NCI-H2196 (cell line): ENCODE results near the gene LIMCH1.
"Not testable (repeated sequence)": the region's sequence is repeated elsewhere in the genome, so short reads cannot be mapped to it uniquely, and the experiment has no call there.

Experiments
- DNase-seq: peaks from one replicate; lab custom pipeline; 2025; ENCODE audit not compliant: unreplicated experiment; lab: John Stamatoyannopoulos, UW

Gene LIMCH1

GRCh38 chr4:41538017-41538733 is at the start of gene LIMCH1:
LIMCH1 (plus strand) TSS chr4:41538157; CDS start chr4:41605996, 67,839 bp downstream.
- DNase-seq: no peak

- DNase-seq: not testable (repeated sequence)
Observed at GRCh38 chr4:41491081-41491576, 46.8 kb upstream of the LIMCH1 start.

DNA sequence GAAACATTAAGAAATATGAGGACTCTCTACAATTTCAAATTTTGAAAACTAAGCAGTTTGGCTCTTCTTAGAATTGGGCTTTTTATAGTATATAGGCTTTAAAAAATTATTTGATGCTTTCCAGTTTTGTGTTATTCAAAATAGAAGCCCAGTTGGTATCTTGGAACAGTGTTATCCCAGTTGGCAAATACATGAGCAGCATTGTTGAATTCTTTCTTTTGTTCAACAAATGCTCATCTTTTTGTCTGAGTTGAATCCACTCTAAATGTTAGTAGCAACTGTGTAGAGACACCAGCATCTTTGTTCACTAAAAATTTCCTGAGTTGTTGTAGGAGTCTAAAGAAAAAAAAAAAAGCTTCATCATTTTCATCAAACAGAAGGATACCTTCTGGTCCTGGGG is 41.0 kb upstream of the LIMCH1 start:
- no peak for DNase-seq

DNA sequence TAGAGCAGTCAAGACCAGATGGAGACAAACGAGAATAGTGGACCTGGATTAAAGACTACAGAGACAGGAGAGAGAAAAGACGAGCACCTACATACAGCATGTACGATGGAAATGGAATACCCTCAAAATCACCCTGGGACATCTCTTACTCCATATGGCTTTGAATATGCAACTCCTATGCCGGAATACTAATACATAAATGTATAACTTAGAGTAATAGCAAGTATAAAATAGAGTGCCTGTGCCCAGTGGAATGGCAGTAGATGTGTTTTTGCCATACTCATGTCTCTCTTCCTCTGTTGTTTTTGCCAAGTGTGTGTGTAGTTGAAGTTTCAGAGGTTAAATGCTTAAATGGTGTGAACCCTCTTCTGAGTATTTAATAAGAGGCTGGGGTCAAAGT is 39.8 kb upstream of the LIMCH1 start:
- DNase-seq: no peak

- DNase-seq: no peak
Observed at GRCh38 chr4:41504167-41504818, 33.7 kb upstream of the LIMCH1 start.

- peak; percentile 27 for DNase-seq
Observed at GRCh38 chr4:41505161-41505661, 32.7 kb upstream of the LIMCH1 start.

GRCh38 chr4:41506130-41506529 is 31.8 kb upstream of the LIMCH1 start:
- no peak for DNase-seq

DNA sequence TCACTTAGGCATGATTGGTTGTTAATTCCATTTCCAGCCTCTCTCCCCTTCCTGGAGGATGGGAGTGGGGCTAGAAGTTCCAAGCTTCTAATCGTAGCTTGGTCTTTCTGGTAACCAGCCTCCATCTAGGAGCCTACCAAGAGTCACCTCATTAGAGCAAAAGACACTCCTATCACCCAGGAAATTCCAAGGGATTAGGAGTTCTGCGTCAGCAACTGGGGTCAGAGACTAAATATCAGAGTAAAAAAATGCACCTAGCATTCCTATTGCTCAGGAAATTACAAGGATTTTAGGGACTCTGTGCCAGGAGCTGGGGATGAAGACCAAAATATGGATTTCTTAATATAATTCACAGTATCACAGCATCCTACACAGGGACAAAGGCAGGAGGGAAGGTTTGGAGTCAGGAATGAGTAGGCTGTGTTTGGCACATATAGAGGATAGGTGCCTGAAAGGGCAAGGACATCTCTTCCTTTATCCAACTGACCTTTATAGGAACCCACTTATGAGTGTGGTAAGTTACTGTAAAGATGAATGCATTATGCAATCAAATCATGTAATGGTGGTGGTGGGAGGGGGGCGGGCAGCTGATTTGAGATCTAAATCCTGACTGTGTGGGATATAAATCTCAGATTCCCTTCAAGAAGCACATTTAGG is 30.5 kb upstream of the LIMCH1 start:
- no peak for DNase-seq

DNA sequence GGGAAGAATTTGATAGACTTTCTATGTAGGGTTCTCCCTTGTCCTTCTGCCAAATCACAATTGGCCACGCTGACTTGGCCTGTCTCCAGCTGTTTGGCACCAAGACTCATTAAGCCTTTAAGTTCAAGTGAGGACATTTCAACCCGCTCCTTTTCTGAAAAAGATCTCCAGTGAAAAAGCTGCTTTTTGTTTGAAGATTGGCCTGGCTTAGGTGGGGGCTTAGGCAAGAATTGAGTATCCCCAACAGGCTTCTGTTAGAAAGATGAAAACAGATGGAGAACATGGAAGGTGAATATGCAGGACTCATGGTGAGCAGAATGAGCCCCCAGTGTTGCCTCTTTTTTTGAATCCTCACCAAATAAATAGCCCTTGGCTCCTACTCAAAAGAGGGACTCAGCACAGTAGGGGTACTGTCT is 28.5 kb upstream of the LIMCH1 start:
- DNase-seq: peak; percentile 57

DNA sequence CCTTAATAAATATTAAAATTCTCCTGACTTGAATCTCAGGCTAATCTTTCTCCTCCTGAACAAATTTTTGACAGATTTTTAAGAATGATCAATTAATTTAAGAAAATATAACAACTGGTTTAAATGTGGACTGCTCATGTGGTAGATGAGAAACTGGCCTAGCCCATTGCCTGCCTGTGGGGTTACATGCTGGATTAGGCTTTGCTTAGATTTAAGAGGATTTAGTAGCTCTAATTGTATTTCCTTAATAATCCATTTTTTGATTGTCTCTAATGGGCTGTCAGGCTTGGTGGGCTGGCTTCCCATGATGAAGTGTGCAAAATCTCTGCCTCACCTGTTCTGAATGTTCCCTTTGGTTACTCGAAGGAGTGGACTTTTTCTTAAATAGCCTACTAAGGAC is 27.8 kb upstream of the LIMCH1 start:
- DNase-seq: no peak

DNA sequence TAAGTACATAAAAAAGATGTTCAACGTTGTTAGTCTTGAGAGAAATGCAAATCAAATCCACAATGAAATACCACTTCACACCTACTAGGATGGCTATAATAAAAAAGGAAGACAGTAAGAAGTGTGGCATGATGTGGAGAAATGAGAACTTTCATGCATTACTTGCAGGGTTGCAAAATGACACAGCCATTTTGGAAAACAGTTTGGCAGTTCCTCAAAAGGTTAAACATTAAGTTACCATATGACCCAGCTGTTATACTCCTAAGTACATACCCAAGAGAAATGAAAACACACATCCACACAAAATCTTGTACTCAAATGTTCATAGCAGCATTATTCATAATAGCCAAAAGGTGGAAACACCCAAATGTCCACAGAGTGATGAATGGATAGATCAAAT is 25.8 kb upstream of the LIMCH1 start:
- DNase-seq: no peak

DNA sequence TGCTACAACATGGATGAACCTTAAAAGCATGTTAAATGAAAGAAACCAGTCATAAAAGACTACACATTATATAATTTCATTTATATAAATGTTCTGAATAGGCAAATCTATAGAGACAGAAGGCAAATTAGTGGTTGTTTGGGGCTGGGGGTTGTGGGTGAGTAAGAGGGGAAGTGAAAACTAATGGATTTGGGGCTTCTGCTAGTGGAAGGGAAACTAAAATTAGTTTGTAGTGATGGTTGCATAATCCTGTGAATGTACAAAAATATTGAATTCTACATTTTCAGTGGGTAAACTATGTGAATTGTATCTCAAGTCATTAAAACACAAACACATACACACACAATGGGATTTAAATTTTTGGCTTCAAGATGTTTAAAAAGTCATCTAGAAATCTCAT is 25.4 kb upstream of the LIMCH1 start:
- no peak for DNase-seq

GRCh38 chr4:41514169-41514568 is 23.8 kb upstream of the LIMCH1 start:
- DNase-seq: no peak

- DNase-seq: no peak
Observed at GRCh38 chr4:41514766-41515481, 23.0 kb upstream of the LIMCH1 start.

- no peak for DNase-seq
Observed at GRCh38 chr4:41517121-41517520, 20.8 kb upstream of the LIMCH1 start.

DNA sequence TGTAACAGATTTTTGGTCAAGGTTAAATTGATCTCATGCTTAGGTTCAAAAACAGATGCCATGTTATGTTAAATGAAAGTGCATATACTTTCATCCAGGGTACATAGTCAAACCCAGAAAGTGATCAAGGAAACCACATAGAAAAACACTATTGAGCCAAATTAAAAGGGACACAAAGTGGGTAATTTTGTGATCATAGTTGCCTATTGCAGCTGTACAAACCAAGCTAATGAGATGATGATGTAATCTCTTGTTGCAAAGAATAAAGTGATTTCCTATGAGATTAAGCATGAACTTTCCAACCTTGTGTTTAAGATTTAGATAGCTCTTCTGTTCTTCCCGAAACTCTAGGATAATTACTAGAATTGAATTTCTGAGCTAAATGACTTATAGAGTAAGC is 20.2 kb upstream of the LIMCH1 start:
- DNase-seq: no peak

DNA sequence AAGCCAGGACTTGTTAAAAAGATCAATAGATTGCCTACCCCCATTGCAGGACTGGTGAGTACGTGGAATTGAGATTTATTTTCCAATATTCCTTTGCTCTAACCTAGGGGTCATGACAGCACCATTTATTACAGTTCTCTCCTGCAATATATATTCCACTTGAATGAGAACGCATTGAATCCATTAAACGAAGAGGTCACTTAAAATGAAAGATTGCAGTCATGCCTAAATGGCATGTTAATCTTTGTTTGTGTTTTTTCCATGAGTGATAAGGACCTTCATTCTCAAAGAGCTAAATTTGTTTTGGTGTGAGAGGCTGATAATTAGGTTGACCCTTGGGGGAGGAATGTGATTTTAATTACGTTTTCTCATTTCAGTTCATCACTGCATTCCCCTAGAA is 13.5 kb upstream of the LIMCH1 start:
- DNase-seq: no peak

DNA sequence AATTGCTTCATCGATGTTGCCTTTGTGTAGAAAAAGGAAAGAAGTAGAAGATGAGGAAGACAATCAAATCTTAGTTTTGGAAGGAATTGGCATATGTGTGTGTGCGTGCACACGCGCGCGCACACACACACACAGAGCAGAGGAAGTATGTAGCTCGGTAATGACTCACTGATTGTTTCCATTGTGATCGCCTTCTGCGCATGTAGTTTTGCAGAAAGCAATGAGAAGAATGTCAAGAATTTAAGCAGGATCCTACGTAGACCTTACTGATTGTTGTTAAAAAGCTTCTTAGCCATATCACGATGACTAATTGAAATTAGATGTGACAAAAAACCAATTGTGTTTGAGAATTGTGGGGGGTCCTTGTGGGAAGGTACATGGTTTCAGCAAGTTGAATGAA is 12.8 kb upstream of the LIMCH1 start:
- no peak for DNase-seq

DNA sequence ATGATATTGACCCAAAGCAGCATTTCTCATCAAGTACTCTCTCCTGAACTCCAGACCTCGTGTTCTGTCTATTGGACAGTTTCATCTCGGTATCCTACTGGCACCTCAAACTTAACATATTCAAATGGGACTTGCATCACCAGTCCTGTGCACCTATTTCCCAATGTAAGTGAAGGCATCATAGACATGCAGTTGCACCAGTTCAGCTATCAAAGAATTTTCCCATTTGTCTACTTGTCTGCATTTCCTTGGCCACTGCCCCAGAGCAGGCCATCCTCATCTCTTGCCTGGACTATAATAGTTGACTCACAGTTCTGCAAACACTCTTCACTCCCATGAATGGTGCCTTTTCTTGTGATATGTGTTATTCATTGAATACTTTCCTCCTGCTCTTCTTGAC is 11.3 kb upstream of the LIMCH1 start:
- no peak for DNase-seq

- no peak for DNase-seq
Observed at GRCh38 chr4:41528512-41529205, 9.3 kb upstream of the LIMCH1 start.

DNA sequence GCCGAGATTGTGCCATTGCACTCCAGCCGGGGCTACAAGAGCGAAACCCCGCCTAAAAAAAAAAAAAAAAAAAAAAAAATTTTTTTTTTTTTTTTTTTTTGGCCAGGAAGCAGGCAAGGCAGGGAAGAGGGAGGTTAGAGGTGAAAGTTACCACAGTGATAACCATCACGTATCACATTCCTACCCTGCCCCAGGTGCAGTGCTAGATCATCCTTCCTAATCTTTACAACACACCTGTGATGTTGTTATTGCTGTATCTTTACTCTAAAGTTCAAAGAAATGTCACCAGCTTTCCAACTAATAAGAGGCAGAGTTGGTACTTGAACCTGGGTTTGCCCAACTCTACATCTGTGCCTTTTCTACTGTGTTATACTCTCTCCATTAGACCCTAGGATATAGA is 7.2 kb upstream of the LIMCH1 start:
- DNase-seq: no peak
